HCT116 (cell line): ENCODE results near the gene RANBP17. TPM values are rescaled to one million over a fixed set of nuclear protein-coding genes. Genes with fewer than 3 reads are reported as not detected.

Source experiments
- ATAC-seq: fragments of 200-7000 bp; cut with Tn5 transposase; 2 replicates; pipeline ENCODE4 v1.9.1; 2020; ENCODE audit warnings: mild to moderate bottlenecking, moderate library complexity
- BruUV-seq: library from RNA; stranded (reverse); fragments of 400-500 nt; replicated peaks from 2 replicates; lab custom pipeline; 2021; lab: Mats Ljungman, UMichigan
- CTCF ChIA-PET: fragments of 300-600 bp; sonication (Branson Sonifier 250); formaldehyde crosslinking; loops from one replicate; lab custom pipeline; 2021; ENCODE audit warnings: antibody characterized with exemption; lab: Charles Lee
- POLR2A ChIA-PET: fragments of 300-600, 350-600 bp; sonication (Branson Sonifier 250); formaldehyde crosslinking; loops from one replicate; lab custom pipeline; 2021; ENCODE audit warnings: antibody characterized with exemption; lab: Charles Lee
- RAD21 ChIA-PET, 2 experiments: fragments of 300-600 bp; sonication (Branson Sonifier 250); formaldehyde crosslinking; loops; one replicate each; lab custom pipeline; 2023; ENCODE audit warnings: low total read pairs in 2 of 2; ENCODE audit not compliant: uncharacterized antibody in 2 of 2, unreplicated experiment in 2 of 2, low non-redundant PET in 1 of 2; lab: Charles Lee
- DNase-seq: peaks from one replicate; pipeline ENCODE4 v3.0.0-alpha.2; 2010; ENCODE audit warnings: low read depth, low spot score
- H2AFZ ChIP-seq: fragments of 200-600 bp; shearing (Covaris generic), sonication (generic); 2 replicates; pipeline ENCODE4 v1.6.1; 2017; ENCODE audit warnings: low read depth, mixed run types, mixed read lengths, antibody characterized with exemption, low read length; ENCODE audit not compliant: poor library complexity, severe bottlenecking
- H3K27ac ChIP-seq: 2 replicates; pipeline ENCODE4 v1.5.1; 2012; ENCODE audit warnings: low read depth, low read length
- H3K27me3 ChIP-seq: fragments of 200-600 bp; sonication (generic); 2 replicates; pipeline ENCODE4 v1.6.1; 2016; ENCODE audit warnings: mixed run types, low read length, mixed read lengths; ENCODE audit not compliant: insufficient read depth
- H3K36me3 ChIP-seq, 2 experiments: fragments of 200-500 bp in 1 of 2; fragments of 200-600 bp in 1 of 2; sonication (Bioruptor generic) in 1 of 2; sonication (generic) in 1 of 2; 2 replicates each; pipeline versions ENCODE4 v1.5.1 to v1.6.1; 2014 to 2016; ENCODE audit warnings: low read length in 2 of 2, inconsistent platforms in 1 of 2, mixed read lengths in 1 of 2, mixed run types in 1 of 2; ENCODE audit not compliant: insufficient read depth in 2 of 2, control insufficient read depth in 1 of 2
- H3K4me1 ChIP-seq, 2 experiments: fragments of 200-600 bp in 1 of 2; sonication (generic) in 1 of 2; 2 replicates each; pipeline versions ENCODE4 v1.5.1 to v1.6.1; 2012 to 2017; ENCODE audit warnings: low read length in 2 of 2, inconsistent platforms in 1 of 2, mild to moderate bottlenecking in 1 of 2, mixed read lengths in 1 of 2, mixed run types in 1 of 2, moderate library complexity in 1 of 2; ENCODE audit not compliant: insufficient read depth in 2 of 2, control insufficient read depth in 1 of 2
- H3K4me2 ChIP-seq: fragments of 200-600 bp; sonication (generic); 2 replicates; pipeline ENCODE4 v1.6.1; 2017; ENCODE audit warnings: mixed run types, low read length, mixed read lengths
- H3K4me3 ChIP-seq, 2 experiments: fragments of 200-600 bp in 1 of 2; sonication (generic) in 1 of 2; replicated peaks in 1 of 2; 2 replicates each; pipeline ENCODE4 v1.5.1; 2011 to 2016; ENCODE audit warnings: low read length in 2 of 2, control low read depth in 1 of 2, low read depth in 1 of 2, mild to moderate bottlenecking in 1 of 2, mixed read lengths in 1 of 2, mixed run types in 1 of 2
- H3K79me2 ChIP-seq: fragments of 200-600 bp; sonication (generic); 2 replicates; pipeline ENCODE4 v1.6.1; 2017; ENCODE audit warnings: mild to moderate bottlenecking, mixed run types, low read length, moderate library complexity, mixed read lengths; ENCODE audit not compliant: insufficient read depth
- H3K9ac ChIP-seq: fragments of 200-600 bp; sonication (generic); 2 replicates; pipeline ENCODE4 v1.6.1; 2016; ENCODE audit warnings: low read length, mixed read lengths
- H3K9me2 ChIP-seq: fragments of 200-600 bp; sonication (generic), shearing (Covaris generic); 2 replicates; pipeline ENCODE4 v1.6.1; 2017; ENCODE audit warnings: mixed run types, mild to moderate bottlenecking, moderate library complexity; ENCODE audit not compliant: insufficient read depth
- H3K9me3 ChIP-seq, 2 experiments: fragments of 200-500 bp in 1 of 2; fragments of 200-600 bp in 1 of 2; sonication (Bioruptor generic) in 1 of 2; sonication (generic) in 1 of 2; 2 replicates each; pipeline ENCODE4 v1.6.1; 2014 to 2017; ENCODE audit warnings: low read length in 2 of 2, mixed read lengths in 2 of 2, inconsistent platforms in 1 of 2, low read depth in 1 of 2, mild to moderate bottlenecking in 1 of 2, mixed run types in 1 of 2, moderate library complexity in 1 of 2; ENCODE audit not compliant: control insufficient read depth in 1 of 2, insufficient read depth in 1 of 2
- H4K20me1 ChIP-seq: fragments of 200-600 bp; sonication (generic), shearing (Covaris generic); 2 replicates; pipeline ENCODE4 v1.6.1; 2017; ENCODE audit warnings: mixed run types, mild to moderate bottlenecking, moderate library complexity; ENCODE audit not compliant: insufficient read depth
- CEBPB ChIP-seq: IDR thresholded peaks from 2 replicates; pipeline ENCODE4 v1.6.1; 2012; ENCODE audit warnings: low read depth
- CTCF ChIP-seq, 3 experiments: fragments of 200-600 bp in 1 of 3; sonication (generic) in 1 of 3; IDR thresholded peaks in 2 of 3; conservative IDR thresholded peaks in 1 of 3; 2 replicates each; pipeline ENCODE4 v1.5.1; 2012 to 2017; ENCODE audit warnings: low read depth in 2 of 3, low read length in 2 of 3, antibody characterized with exemption in 1 of 3, borderline replicate concordance in 1 of 3, control low read depth in 1 of 3, mild to moderate bottlenecking in 1 of 3, mixed read lengths in 1 of 3, mixed run types in 1 of 3, moderate library complexity in 1 of 3; ENCODE audit not compliant: insufficient read depth in 1 of 3
- JUND ChIP-seq: IDR thresholded peaks from 2 replicates; pipeline ENCODE4 v1.6.1; 2012
- POLR2A ChIP-seq: IDR thresholded peaks from 2 replicates; pipeline ENCODE4 v1.7.0; 2011; ENCODE audit warnings: borderline replicate concordance; ENCODE audit not compliant: insufficient read depth, insufficient read length; ENCODE audit errors: extremely low read depth
- RAD21 ChIP-seq: IDR thresholded peaks from 2 replicates; pipeline ENCODE4 v1.6.1; 2012; ENCODE audit warnings: low read depth, mild to moderate bottlenecking
- SIN3A ChIP-seq: IDR thresholded peaks from 2 replicates; pipeline ENCODE4 v1.6.1; 2012; ENCODE audit warnings: low read depth
- SP1 ChIP-seq: IDR thresholded peaks from 2 replicates; pipeline ENCODE4 v1.6.1; 2012; ENCODE audit warnings: low read depth
- TCF7L2 ChIP-seq: IDR thresholded peaks from 2 replicates; pipeline ENCODE4 v1.7.0; 2011; ENCODE audit warnings: borderline replicate concordance, inconsistent platforms; ENCODE audit not compliant: insufficient read depth, insufficient read length; ENCODE audit errors: extremely low read depth
- ZNF274 ChIP-seq: fragments of 200-500 bp; sonication (Bioruptor generic); IDR thresholded peaks from 2 replicates; pipeline ENCODE4 v1.6.1; 2014; ENCODE audit warnings: mild to moderate bottlenecking, low read depth, low read length, inconsistent platforms
- intact Hi-C: fragments of 100-400 bp; cut with micrococcal nuclease; formaldehyde crosslinking; loops from 2 replicates; pipeline ENCODE4 v1.10.0; 2022
- total RNA-seq: library from RNA; stranded (reverse); gene quantifications from one replicate; pipeline ENCODE4 v1.2.1, GENCODE V29; 2021; ENCODE audit not compliant: unreplicated experiment
- TF ChIP-seq, protein P1 (sequence below): IDR thresholded peaks from 2 replicates; pipeline ENCODE4 v1.6.1; 2012; ENCODE audit warnings: low read depth
- TF ChIP-seq, protein P2 (sequence below): IDR thresholded peaks from 2 replicates; pipeline ENCODE4 v1.6.1; 2011; ENCODE audit warnings: mild to moderate bottlenecking, low read length, moderate library complexity; ENCODE audit not compliant: insufficient replicate concordance; ENCODE audit errors: extremely low read depth
- TF ChIP-seq, protein P3 (sequence below): IDR thresholded peaks from 2 replicates; pipeline ENCODE4 v1.6.1; 2012

RANBP17 gene
- total RNA-seq, 1 experiment from 2014 or later, result 18.2 TPM

DNA sequence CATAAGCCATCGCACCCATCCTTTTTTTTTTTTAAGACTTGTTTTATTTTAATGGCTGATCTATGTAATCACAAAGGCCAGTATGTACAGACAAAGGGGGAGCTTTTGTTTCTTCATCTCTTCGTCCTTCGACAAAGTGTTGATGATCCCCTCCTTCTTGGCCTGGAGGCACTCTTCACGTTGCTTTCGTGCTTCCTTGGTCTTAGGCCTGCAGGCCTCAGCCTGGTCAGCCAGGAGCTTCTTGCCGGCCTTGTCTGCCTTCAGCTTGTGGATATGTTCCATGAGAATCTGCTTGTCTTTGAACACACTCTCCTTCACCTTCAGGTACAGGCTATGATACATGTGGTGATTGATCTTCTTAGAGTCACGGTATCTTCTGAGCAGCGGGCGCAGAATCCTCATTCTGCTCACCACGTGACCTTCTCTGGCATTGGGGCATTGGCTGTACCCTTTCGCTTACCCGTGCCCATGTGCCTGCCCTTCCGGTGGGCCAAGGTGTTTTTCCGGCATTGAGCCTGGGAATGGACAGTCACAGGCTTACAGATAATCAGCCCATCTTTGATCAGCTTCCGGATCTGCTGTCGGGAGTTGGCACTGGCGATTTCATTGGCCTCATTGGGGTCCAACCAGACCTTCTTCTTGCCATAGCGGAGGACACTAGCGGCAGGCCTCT is 483.3 kb downstream of the RANBP17 start:
- no TSS peak for BruUV-seq
- no peaks in the 10 kb centered on the region for H3K36me3 ChIP-seq
- ChIA-PET CTCF (interaction anchor here (0.9 kb wide), 1 partner anchor 600 kb away, joined by 3 read pairs; no protein-coding TSS in a partner anchor), POLR2A (no interaction called here), RAD21 (no interaction called here)
- no peak overlapping the region for H3K4me3 ChIP-seq
- DNase-seq, result no peak
- no peaks in the 10 kb centered on the region for H3K79me2 ChIP-seq
- no peaks in the 10 kb centered on the region for H4K20me1 ChIP-seq
- H3K9ac ChIP-seq, result no peak overlapping the region
- H3K4me1 ChIP-seq, result 0 out of 4 replicates have a peak, but pooled peaks cover 0 to 3% of the 10 kb centered on the region in 2 experiments
- TF ChIP-seq RAD21, result no peak
- TF ChIP-seq CEBPB, result no peak
- TF ChIP-seq TCF7L2, result no peak
- TF ChIP-seq SP1, result no peak
- TF ChIP-seq CTCF (IDR thresholded peaks at IDR 0.05 in 2 of 3, conservative IDR thresholded peaks at IDR 0.05 in 1 of 3; ENCODE audit: borderline replicate concordance in 1 of 3, insufficient read depth in 1 of 3, low read depth in 2 of 3, low read length in 2 of 3), result no peak
- TF ChIP-seq ZNF274, result no peak
- no peak for TF ChIP-seq SIN3A
- TF ChIP-seq, protein P1, sequence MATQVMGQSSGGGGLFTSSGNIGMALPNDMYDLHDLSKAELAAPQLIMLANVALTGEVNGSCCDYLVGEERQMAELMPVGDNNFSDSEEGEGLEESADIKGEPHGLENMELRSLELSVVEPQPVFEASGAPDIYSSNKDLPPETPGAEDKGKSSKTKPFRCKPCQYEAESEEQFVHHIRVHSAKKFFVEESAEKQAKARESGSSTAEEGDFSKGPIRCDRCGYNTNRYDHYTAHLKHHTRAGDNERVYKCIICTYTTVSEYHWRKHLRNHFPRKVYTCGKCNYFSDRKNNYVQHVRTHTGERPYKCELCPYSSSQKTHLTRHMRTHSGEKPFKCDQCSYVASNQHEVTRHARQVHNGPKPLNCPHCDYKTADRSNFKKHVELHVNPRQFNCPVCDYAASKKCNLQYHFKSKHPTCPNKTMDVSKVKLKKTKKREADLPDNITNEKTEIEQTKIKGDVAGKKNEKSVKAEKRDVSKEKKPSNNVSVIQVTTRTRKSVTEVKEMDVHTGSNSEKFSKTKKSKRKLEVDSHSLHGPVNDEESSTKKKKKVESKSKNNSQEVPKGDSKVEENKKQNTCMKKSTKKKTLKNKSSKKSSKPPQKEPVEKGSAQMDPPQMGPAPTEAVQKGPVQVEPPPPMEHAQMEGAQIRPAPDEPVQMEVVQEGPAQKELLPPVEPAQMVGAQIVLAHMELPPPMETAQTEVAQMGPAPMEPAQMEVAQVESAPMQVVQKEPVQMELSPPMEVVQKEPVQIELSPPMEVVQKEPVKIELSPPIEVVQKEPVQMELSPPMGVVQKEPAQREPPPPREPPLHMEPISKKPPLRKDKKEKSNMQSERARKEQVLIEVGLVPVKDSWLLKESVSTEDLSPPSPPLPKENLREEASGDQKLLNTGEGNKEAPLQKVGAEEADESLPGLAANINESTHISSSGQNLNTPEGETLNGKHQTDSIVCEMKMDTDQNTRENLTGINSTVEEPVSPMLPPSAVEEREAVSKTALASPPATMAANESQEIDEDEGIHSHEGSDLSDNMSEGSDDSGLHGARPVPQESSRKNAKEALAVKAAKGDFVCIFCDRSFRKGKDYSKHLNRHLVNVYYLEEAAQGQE, result no peak
- no peak for TF ChIP-seq POLR2A
- TF ChIP-seq, protein P2, sequence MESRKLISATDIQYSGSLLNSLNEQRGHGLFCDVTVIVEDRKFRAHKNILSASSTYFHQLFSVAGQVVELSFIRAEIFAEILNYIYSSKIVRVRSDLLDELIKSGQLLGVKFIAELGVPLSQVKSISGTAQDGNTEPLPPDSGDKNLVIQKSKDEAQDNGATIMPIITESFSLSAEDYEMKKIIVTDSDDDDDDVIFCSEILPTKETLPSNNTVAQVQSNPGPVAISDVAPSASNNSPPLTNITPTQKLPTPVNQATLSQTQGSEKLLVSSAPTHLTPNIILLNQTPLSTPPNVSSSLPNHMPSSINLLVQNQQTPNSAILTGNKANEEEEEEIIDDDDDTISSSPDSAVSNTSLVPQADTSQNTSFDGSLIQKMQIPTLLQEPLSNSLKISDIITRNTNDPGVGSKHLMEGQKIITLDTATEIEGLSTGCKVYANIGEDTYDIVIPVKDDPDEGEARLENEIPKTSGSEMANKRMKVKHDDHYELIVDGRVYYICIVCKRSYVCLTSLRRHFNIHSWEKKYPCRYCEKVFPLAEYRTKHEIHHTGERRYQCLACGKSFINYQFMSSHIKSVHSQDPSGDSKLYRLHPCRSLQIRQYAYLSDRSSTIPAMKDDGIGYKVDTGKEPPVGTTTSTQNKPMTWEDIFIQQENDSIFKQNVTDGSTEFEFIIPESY, result no peak
- TF ChIP-seq, protein P3, sequence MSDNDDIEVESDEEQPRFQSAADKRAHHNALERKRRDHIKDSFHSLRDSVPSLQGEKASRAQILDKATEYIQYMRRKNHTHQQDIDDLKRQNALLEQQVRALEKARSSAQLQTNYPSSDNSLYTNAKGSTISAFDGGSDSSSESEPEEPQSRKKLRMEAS, result no peak
- no peak for TF ChIP-seq JUND
- no peaks in the 10 kb centered on the region for H3K27me3 ChIP-seq
- H3K4me2 ChIP-seq, result no peak overlapping the region
- no peaks in the 10 kb centered on the region for H3K9me3 ChIP-seq
- H3K9me2 ChIP-seq, result no peaks in the 10 kb centered on the region
- no peak overlapping the region for H2AFZ ChIP-seq
- H3K27ac ChIP-seq, result no peak overlapping the region
- intact Hi-C loops, result loop anchor here (5.0 kb wide), 1 partner anchor 358 kb away; no protein-coding TSS in a partner anchor
- no peak for ATAC-seq
